ENCODE measurements around the gene SDK1. TPM values are rescaled to one million over a fixed set of nuclear protein-coding genes. Genes with fewer than 3 reads are reported as not detected.
"Not testable (repeated sequence)": the region's sequence is repeated elsewhere in the genome, so short reads cannot be mapped to it uniquely, and the experiment has no call there.

SDK1 gene
- total and polyA plus RNA-seq, 4 donors, result 1.9 to 46.3 (median 12.4) TPM

GRCh38 chr7:3696113-3696512 lies 395.1 kb downstream of the SDK1 start:
- Histone ChIP-seq H3K27ac (ENCODE audit: low read depth in 1 of 2, low read length in 2 of 2) (no peak overlapping the region), H3K4me3 (ENCODE audit: low read length in 2 of 2) (no peak overlapping the region), H3K36me3 (ENCODE audit: control insufficient read depth in 1 of 2, insufficient read depth in 2 of 2, low read length in 1 of 2) (no peaks in the 10 kb centered on the region), H3K4me1 (ENCODE audit: control insufficient read depth in 1 of 2, insufficient read depth in 2 of 2, low read length in 2 of 2) (no peaks in the 10 kb centered on the region), H3K27me3 (ENCODE audit: control insufficient read depth in 1 of 2, insufficient read depth in 2 of 2, low read length in 1 of 2) (no peaks in the 10 kb centered on the region), H3K9me3 (ENCODE audit: control insufficient read depth, low read length) (no peaks in the 10 kb centered on the region)
- ATAC-seq (ENCODE audit: low FRiP score), result no peak
- 92 to 93% methylated on average over 4 of the region's 4 CpGs for WGBS, 2 donors
- DNase-seq, result no peak
- intact Hi-C loops (cut with DNase I), result no loop called here

GRCh38 chr7:3697472-3697871 lies 396.4 kb downstream of the SDK1 start:
- 97 to 99% methylated on average over 2 of the region's 2 CpGs for WGBS, 2 donors

GRCh38 chr7:3705258-3705657 lies 404.2 kb downstream of the SDK1 start:
- intact Hi-C loops (cut with DNase I), result no loop called here
- Histone ChIP-seq H3K9me3 (ENCODE audit: control insufficient read depth, low read length) (no peaks in the 10 kb centered on the region), H3K4me1 (ENCODE audit: control insufficient read depth in 1 of 2, insufficient read depth in 2 of 2, low read length in 2 of 2) (no peaks in the 10 kb centered on the region), H3K27me3 (ENCODE audit: control insufficient read depth in 1 of 2, insufficient read depth in 2 of 2, low read length in 1 of 2) (no peaks in the 10 kb centered on the region), H3K4me3 (ENCODE audit: low read length in 2 of 2) (no peak overlapping the region), H3K27ac (ENCODE audit: low read depth in 1 of 2, low read length in 2 of 2) (no peak overlapping the region), H3K36me3 (ENCODE audit: control insufficient read depth in 1 of 2, insufficient read depth in 2 of 2, low read length in 1 of 2) (no peaks in the 10 kb centered on the region)
- DNase-seq (no peak), ATAC-seq (ENCODE audit: low FRiP score) (no peak)
- 97% methylated on average over 1 of the region's 1 CpG for WGBS, 2 donors

More at GRCh38 chr7:3697472-3697871, 396.4 kb downstream of the SDK1 start:
- H3K4me3 ChIP-seq (ENCODE audit: low read length in 2 of 2), result no peak overlapping the region
- no peak overlapping the region for H3K27ac ChIP-seq (ENCODE audit: low read depth in 1 of 2, low read length in 2 of 2)
- H3K36me3 ChIP-seq (ENCODE audit: control insufficient read depth in 1 of 2, insufficient read depth in 2 of 2, low read length in 1 of 2), result no peaks in the 10 kb centered on the region
- H3K9me3 ChIP-seq (ENCODE audit: control insufficient read depth, low read length), result no peaks in the 10 kb centered on the region
- DNase-seq (no peak), ATAC-seq (ENCODE audit: low FRiP score) (no peak)
- no peaks in the 10 kb centered on the region for H3K27me3 ChIP-seq (ENCODE audit: control insufficient read depth in 1 of 2, insufficient read depth in 2 of 2, low read length in 1 of 2)
- intact Hi-C loops (cut with DNase I), result no loop called here
- H3K4me1 ChIP-seq (ENCODE audit: control insufficient read depth in 1 of 2, insufficient read depth in 2 of 2, low read length in 2 of 2), result no peaks in the 10 kb centered on the region

GRCh38 chr7:3706091-3706490 lies 405.0 kb downstream of the SDK1 start:
- intact Hi-C loops (cut with DNase I); H3K9me3 ChIP-seq (ENCODE audit: control insufficient read depth, low read length); H3K4me3 ChIP-seq (ENCODE audit: low read length in 2 of 2); H3K27ac ChIP-seq (ENCODE audit: low read depth in 1 of 2, low read length in 2 of 2); H3K36me3 ChIP-seq (ENCODE audit: control insufficient read depth in 1 of 2, insufficient read depth in 2 of 2, low read length in 1 of 2); H3K27me3 ChIP-seq (ENCODE audit: control insufficient read depth in 1 of 2, insufficient read depth in 2 of 2, low read length in 1 of 2); DNase-seq; H3K4me1 ChIP-seq (ENCODE audit: control insufficient read depth in 1 of 2, insufficient read depth in 2 of 2, low read length in 2 of 2); ATAC-seq (ENCODE audit: low FRiP score): not testable (repeated sequence)
- 92 to 100% methylated on average over 2 of the region's 2 CpGs for WGBS, 2 donors

GRCh38 chr7:3710122-3710521 lies 409.1 kb downstream of the SDK1 start:
- Histone ChIP-seq H3K27me3 (ENCODE audit: control insufficient read depth in 1 of 2, insufficient read depth in 2 of 2, low read length in 1 of 2) (no peaks in the 10 kb centered on the region), H3K27ac (ENCODE audit: low read depth in 1 of 2, low read length in 2 of 2) (no peak overlapping the region), H3K36me3 (ENCODE audit: control insufficient read depth in 1 of 2, insufficient read depth in 2 of 2, low read length in 1 of 2) (no peaks in the 10 kb centered on the region), H3K4me3 (ENCODE audit: low read length in 2 of 2) (no peak overlapping the region), H3K4me1 (ENCODE audit: control insufficient read depth in 1 of 2, insufficient read depth in 2 of 2, low read length in 2 of 2) (no peaks in the 10 kb centered on the region), H3K9me3 (ENCODE audit: control insufficient read depth, low read length) (no peaks in the 10 kb centered on the region)
- ATAC-seq (ENCODE audit: low FRiP score) (no peak), DNase-seq (no peak)
- intact Hi-C loops (cut with DNase I), result no loop called here
- 89 to 93% methylated on average over 1 of the region's 1 CpG for WGBS, 2 donors

GRCh38 chr7:3710531-3710930 lies 409.5 kb downstream of the SDK1 start:
- no peak for DNase-seq
- Histone ChIP-seq H3K9me3 (ENCODE audit: control insufficient read depth, low read length) (no peaks in the 10 kb centered on the region), H3K27ac (ENCODE audit: low read depth in 1 of 2, low read length in 2 of 2) (no peak overlapping the region), H3K36me3 (ENCODE audit: control insufficient read depth in 1 of 2, insufficient read depth in 2 of 2, low read length in 1 of 2) (no peaks in the 10 kb centered on the region), H3K4me3 (ENCODE audit: low read length in 2 of 2) (no peak overlapping the region), H3K27me3 (ENCODE audit: control insufficient read depth in 1 of 2, insufficient read depth in 2 of 2, low read length in 1 of 2) (no peaks in the 10 kb centered on the region), H3K4me1 (ENCODE audit: control insufficient read depth in 1 of 2, insufficient read depth in 2 of 2, low read length in 2 of 2) (no peaks in the 10 kb centered on the region)
- intact Hi-C loops (cut with DNase I), result no loop called here
- no peak for ATAC-seq (ENCODE audit: low FRiP score)
- 39 to 41% methylated on average over 5 of the region's 5 CpGs for WGBS, 2 donors

GRCh38 chr7:3712841-3713240 lies 411.8 kb downstream of the SDK1 start:
- DNase-seq, result no peak
- no peaks in the 10 kb centered on the region for H3K4me1 ChIP-seq (ENCODE audit: control insufficient read depth in 1 of 2, insufficient read depth in 2 of 2, low read length in 2 of 2)
- no peak overlapping the region for H3K27ac ChIP-seq (ENCODE audit: low read depth in 1 of 2, low read length in 2 of 2)
- no peaks in the 10 kb centered on the region for H3K27me3 ChIP-seq (ENCODE audit: control insufficient read depth in 1 of 2, insufficient read depth in 2 of 2, low read length in 1 of 2)
- no peak overlapping the region for H3K4me3 ChIP-seq (ENCODE audit: low read length in 2 of 2)
- ATAC-seq (ENCODE audit: low FRiP score), result no peak
- H3K36me3 ChIP-seq (ENCODE audit: control insufficient read depth in 1 of 2, insufficient read depth in 2 of 2, low read length in 1 of 2), result no peaks in the 10 kb centered on the region
- WGBS, 2 donors, result 80 to 87% methylated on average over 6 of the region's 6 CpGs
- H3K9me3 ChIP-seq (ENCODE audit: control insufficient read depth, low read length), result no peaks in the 10 kb centered on the region
- intact Hi-C loops (cut with DNase I), result no loop called here

- 95 to 97% methylated on average over 3 of the region's 3 CpGs for WGBS, 2 donors
Observed at GRCh38 chr7:3721422-3721821, 420.4 kb downstream of the SDK1 start.

GRCh38 chr7:3722396-3722922 lies 421.4 kb downstream of the SDK1 start:
- Histone ChIP-seq H3K4me3 (ENCODE audit: low read length in 2 of 2) (no peak overlapping the region), H3K27me3 (ENCODE audit: control insufficient read depth in 1 of 2, insufficient read depth in 2 of 2, low read length in 1 of 2) (no peaks in the 10 kb centered on the region), H3K27ac (ENCODE audit: low read depth in 1 of 2, low read length in 2 of 2) (no peak overlapping the region), H3K36me3 (ENCODE audit: control insufficient read depth in 1 of 2, insufficient read depth in 2 of 2, low read length in 1 of 2) (no peaks in the 10 kb centered on the region), H3K4me1 (ENCODE audit: control insufficient read depth in 1 of 2, insufficient read depth in 2 of 2, low read length in 2 of 2) (peaks cover 2% of the 10 kb centered on the region in 2 donors), H3K9me3 (ENCODE audit: control insufficient read depth, low read length) (no peaks in the 10 kb centered on the region)
- DNase-seq, result no peak
- ATAC-seq (ENCODE audit: low FRiP score), result peak; percentile 46
- intact Hi-C loops (cut with DNase I), result no loop called here
- WGBS, 2 donors, result 40% methylated on average over 13 of the region's 13 CpGs

More at GRCh38 chr7:3721422-3721821, 420.4 kb downstream of the SDK1 start:
- Histone ChIP-seq H3K9me3 (ENCODE audit: control insufficient read depth, low read length) (no peaks in the 10 kb centered on the region), H3K4me1 (ENCODE audit: control insufficient read depth in 1 of 2, insufficient read depth in 2 of 2, low read length in 2 of 2) (peaks cover 2% of the 10 kb centered on the region in 2 donors), H3K4me3 (ENCODE audit: low read length in 2 of 2) (no peak overlapping the region), H3K36me3 (ENCODE audit: control insufficient read depth in 1 of 2, insufficient read depth in 2 of 2, low read length in 1 of 2) (no peaks in the 10 kb centered on the region), H3K27me3 (ENCODE audit: control insufficient read depth in 1 of 2, insufficient read depth in 2 of 2, low read length in 1 of 2) (no peaks in the 10 kb centered on the region), H3K27ac (ENCODE audit: low read depth in 1 of 2, low read length in 2 of 2) (no peak overlapping the region)
- no peak for ATAC-seq (ENCODE audit: low FRiP score)
- no peak for DNase-seq
- intact Hi-C loops (cut with DNase I), result no loop called here
